GM19043 (cell line): Measurements from ENCODE around the gene EYS.

Experiments
- ATAC-seq: cut with Tn5 transposase; IDR thresholded peaks from one replicate; pipeline ENCODE4 v1.9.1; 2021; ENCODE audit warnings: low read depth; ENCODE audit not compliant: unreplicated experiment

The EYS gene

GRCh38 chr6:64681416-64682160, 1025.4 kb downstream of the EYS start:
- no peak for ATAC-seq

- ATAC-seq = no peak
Measured at GRCh38 chr6:64680446-64680845, 1026.6 kb downstream of the EYS start.

GRCh38 chr6:64679416-64679815, 1027.6 kb downstream of the EYS start:
- ATAC-seq = no peak

- no peak for ATAC-seq
Measured at GRCh38 chr6:64672651-64673050, 1034.4 kb downstream of the EYS start.

- ATAC-seq = no peak
Measured at GRCh38 chr6:64672131-64672530, 1034.9 kb downstream of the EYS start.

GRCh38 chr6:64665137-64665536, 1041.9 kb downstream of the EYS start:
- no peak for ATAC-seq

GRCh38 chr6:64664480-64664879, 1042.5 kb downstream of the EYS start:
- ATAC-seq = no peak

GRCh38 chr6:64644024-64644423, 1063.0 kb downstream of the EYS start:
- no peak for ATAC-seq

- no peak for ATAC-seq
Measured at GRCh38 chr6:64630901-64631300, 1076.1 kb downstream of the EYS start.

- no peak for ATAC-seq
Measured at GRCh38 chr6:64622944-64623343, 1084.1 kb downstream of the EYS start.

- ATAC-seq = no peak
Measured at GRCh38 chr6:64602993-64603392, 1104.0 kb downstream of the EYS start.

- ATAC-seq = no peak
Measured at GRCh38 chr6:64591676-64592036, 1115.4 kb downstream of the EYS start.

- ATAC-seq = no peak
Measured at GRCh38 chr6:64590965-64591675, 1115.9 kb downstream of the EYS start.

GRCh38 chr6:64589961-64590360, 1117.1 kb downstream of the EYS start:
- no peak for ATAC-seq

- ATAC-seq = no peak
Measured at GRCh38 chr6:64580346-64580745, 1126.7 kb downstream of the EYS start.

GRCh38 chr6:64553249-64553786, 1153.7 kb downstream of the EYS start:
- ATAC-seq = no peak

GRCh38 chr6:64547594-64548268, 1159.3 kb downstream of the EYS start:
- no peak for ATAC-seq

GRCh38 chr6:64539917-64540316, 1167.1 kb downstream of the EYS start:
- ATAC-seq = no peak

GRCh38 chr6:64538722-64539121, 1168.3 kb downstream of the EYS start:
- no peak for ATAC-seq

GRCh38 chr6:64527899-64528298, 1179.1 kb downstream of the EYS start:
- no peak for ATAC-seq

GRCh38 chr6:64522859-64523258, 1184.2 kb downstream of the EYS start:
- no peak for ATAC-seq
